Fibroblast of mammary gland (primary cell): Measurements from ENCODE around the gene ZNF26.

Experiments
- DNase-seq: peaks from one replicate; pipeline ENCODE4 v3.0.0-alpha.2; 2010; ENCODE audit warnings: low read depth
- H3K4me3 ChIP-seq: 2 replicates; pipeline ENCODE4 v1.5.1; 2011; ENCODE audit warnings: low read depth, mild to moderate bottlenecking, low read length, moderate library complexity; ENCODE audit not compliant: control insufficient read depth
- TF ChIP-seq, protein P1 (sequence below): conservative IDR thresholded peaks from 2 replicates; pipeline ENCODE4 v1.5.1; 2011; ENCODE audit warnings: low read depth, low read length, inconsistent platforms; ENCODE audit not compliant: control insufficient read depth, insufficient read depth

Gene ZNF26

DNA sequence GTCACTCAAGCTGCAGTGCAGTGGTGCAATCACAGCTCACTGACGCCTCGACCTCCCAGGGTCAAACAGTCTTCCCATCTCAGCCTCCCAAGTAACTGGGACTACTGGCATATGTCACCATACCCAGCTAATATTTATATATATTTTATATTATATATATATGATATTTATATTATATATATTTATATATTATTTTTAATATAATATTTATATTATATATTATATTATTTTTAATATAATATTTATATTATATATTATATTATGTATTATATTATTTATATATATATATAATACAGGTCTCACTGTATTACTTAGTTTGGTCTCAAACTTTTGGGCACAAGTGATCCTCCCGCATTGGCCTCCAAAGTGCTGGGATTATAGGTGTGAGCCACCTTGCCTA, 60.5 kb downstream of the ZNF26 start:
- H3K4me3 ChIP-seq = no peak overlapping the region
- TF ChIP-seq, protein P1, sequence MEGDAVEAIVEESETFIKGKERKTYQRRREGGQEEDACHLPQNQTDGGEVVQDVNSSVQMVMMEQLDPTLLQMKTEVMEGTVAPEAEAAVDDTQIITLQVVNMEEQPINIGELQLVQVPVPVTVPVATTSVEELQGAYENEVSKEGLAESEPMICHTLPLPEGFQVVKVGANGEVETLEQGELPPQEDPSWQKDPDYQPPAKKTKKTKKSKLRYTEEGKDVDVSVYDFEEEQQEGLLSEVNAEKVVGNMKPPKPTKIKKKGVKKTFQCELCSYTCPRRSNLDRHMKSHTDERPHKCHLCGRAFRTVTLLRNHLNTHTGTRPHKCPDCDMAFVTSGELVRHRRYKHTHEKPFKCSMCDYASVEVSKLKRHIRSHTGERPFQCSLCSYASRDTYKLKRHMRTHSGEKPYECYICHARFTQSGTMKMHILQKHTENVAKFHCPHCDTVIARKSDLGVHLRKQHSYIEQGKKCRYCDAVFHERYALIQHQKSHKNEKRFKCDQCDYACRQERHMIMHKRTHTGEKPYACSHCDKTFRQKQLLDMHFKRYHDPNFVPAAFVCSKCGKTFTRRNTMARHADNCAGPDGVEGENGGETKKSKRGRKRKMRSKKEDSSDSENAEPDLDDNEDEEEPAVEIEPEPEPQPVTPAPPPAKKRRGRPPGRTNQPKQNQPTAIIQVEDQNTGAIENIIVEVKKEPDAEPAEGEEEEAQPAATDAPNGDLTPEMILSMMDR = no peak
- DNase-seq = no peak

DNA sequence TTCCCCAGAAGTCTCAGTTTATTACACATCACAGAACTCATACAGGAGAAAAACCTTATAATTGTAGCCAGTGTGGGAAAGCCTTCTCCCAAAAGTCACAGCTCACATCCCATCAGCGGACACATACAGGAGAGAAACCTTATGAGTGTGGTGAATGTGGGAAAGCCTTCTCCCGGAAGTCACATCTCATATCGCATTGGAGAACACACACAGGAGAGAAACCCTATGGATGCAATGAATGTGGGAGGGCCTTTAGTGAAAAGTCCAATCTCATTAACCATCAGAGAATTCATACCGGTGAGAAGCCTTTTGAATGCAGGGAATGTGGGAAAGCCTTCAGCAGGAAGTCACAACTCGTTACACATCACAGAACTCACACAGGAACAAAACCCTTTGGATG, 71.3 kb downstream of the ZNF26 start:
- TF ChIP-seq, protein P1 = no peak
- peak; percentile 13 for DNase-seq

DNA sequence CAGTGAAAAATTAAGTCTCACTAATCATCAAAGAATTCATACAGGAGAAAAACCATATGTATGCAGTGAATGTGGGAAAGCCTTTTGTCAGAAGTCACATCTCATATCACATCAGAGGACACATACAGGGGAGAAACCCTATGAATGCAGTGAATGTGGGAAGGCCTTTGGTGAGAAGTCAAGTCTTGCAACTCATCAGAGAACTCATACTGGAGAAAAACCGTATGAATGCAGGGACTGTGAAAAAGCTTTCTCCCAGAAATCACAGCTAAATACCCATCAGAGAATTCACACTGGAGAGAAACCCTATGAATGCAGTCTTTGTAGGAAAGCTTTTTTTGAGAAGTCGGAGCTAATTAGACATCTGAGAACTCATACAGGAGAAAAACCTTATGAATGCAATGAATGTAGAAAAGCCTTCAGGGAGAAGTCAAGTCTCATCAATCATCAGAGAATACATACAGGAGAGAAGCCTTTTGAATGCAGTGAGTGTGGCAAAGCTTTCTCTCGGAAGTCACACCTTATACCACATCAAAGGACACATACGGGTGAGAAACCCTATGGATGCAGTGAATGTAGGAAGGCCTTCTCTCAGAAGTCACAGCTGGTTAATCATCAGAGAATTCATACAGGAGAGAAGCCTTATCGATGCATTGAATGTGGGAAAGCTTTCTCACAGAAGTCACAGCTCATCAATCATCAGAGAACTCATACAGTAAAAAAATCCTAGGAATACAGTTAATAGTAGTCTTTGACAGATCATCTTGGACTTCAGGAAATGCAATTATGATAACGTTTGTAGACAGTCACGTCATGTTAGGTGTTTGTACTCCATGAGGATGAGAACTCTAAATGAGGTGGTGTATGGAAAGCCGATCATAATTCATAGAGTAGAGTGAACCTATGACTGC, 72.3 kb downstream of the ZNF26 start:
- DNase-seq = peak; percentile 17
- no peak overlapping the region for H3K4me3 ChIP-seq
- TF ChIP-seq, protein P1 = no peak

More for the DNA sequence above, 71.3 kb downstream of the ZNF26 start:
- no peak overlapping the region for H3K4me3 ChIP-seq

DNA sequence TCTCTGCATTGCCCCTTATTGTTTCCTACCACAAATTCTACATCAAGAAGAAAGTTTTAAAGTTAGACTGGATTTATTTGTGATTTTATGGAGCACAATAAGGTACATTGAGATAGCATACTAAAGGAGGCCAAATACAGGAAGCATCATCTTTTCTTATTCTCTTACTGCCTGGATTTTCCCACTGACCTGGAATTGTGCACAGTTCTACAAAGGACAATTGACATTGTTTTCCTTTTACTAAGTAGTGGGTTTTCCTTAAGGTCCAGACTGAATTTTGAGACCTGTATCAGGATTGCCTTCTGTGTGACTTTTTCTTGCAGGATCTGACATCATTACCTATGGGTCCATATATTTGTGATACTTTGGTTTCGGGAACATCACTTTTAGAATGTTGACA, 75.8 kb downstream of the ZNF26 start:
- no peak overlapping the region for H3K4me3 ChIP-seq
- TF ChIP-seq, protein P1 = no peak
- no peak for DNase-seq

DNA sequence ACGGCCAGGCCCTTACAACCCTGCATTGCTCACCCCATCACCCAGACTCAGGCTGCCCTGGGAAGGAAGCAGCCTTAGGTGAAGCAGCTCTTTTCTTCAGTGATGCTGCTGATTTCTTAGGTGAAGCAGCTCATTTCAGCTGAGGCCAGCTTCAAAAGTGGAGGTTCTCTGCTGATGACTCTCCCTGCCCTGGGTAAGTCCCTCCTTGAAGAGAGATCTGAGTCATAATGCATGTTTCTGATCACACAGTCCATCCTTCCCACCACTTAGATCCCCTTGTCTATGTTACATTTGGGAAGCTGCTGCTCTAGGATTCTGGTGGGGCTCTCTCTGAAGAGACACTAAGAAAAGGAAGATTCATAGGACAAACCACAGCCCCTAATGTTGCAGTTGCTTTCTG, 77.4 kb downstream of the ZNF26 start:
- TF ChIP-seq, protein P1 = no peak
- H3K4me3 ChIP-seq = no peak overlapping the region
- DNase-seq = no peak

DNA sequence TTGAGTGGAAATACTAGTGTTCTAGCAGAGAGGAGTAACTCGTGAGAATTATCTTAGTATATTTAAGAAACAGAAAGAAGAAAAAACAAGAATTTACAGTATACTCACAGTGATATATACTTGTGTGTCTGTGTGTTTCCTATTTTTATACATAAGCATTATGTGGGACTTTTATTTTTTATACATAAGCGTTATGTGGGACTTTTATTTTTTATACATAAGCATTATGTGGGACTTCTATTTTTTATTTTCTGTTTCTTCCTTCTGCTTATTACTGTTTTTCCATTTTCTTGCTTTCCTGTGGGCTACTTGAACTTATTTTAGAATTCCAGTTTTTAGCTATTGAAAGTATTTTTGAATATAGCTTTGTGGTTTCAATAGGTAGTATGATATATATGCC, 87.7 kb downstream of the ZNF26 start:
- TF ChIP-seq, protein P1 = no peak
- H3K4me3 ChIP-seq = no peak overlapping the region
- DNase-seq = no peak
